IMR-90 (cell line): ENCODE results near the gene NPR2. TPM values are rescaled to one million over a fixed set of nuclear protein-coding genes. Genes with fewer than 3 reads are reported as not detected.

Experiments
- ATAC-seq: fragments of 200-7000 bp; cut with Tn5 transposase; 2 replicates; pipeline ENCODE4 v1.9.1; 2020; ENCODE audit warnings: low read depth, mild to moderate bottlenecking, moderate library complexity
- BruUV-seq: library from RNA; stranded (reverse); fragments of 400-500 nt; replicated peaks from 2 replicates; lab custom pipeline; 2021; lab: Mats Ljungman, UMichigan
- CTCF ChIA-PET: fragments of 300-600 bp; formaldehyde crosslinking; extraction: SDS; loops from one replicate; lab custom pipeline; 2021; ENCODE audit warnings: antibody characterized with exemption; lab: Yijun Ruan, JAX
- POLR2A ChIA-PET: fragments of 300-600 bp; sonication (Branson Sonifier 250); formaldehyde crosslinking; loops from one replicate; lab custom pipeline; 2022; ENCODE audit warnings: antibody characterized with exemption; ENCODE audit not compliant: unreplicated experiment; lab: Charles Lee
- DNase-seq: peaks from one replicate; pipeline ENCODE4 v3.0.0; 2013
- H2AFZ ChIP-seq: replicated peaks from 2 replicates; pipeline ENCODE3; 2013; ENCODE audit warnings: low read length, mild to moderate bottlenecking; ENCODE audit not compliant: poor library complexity
- H2AK5ac ChIP-seq: 2 replicates; pipeline ENCODE4 v1.6.1; 2013; ENCODE audit warnings: low read depth, low read length, inconsistent platforms
- H2AK9ac ChIP-seq: replicated peaks from 2 replicates; pipeline ENCODE3; 2013; ENCODE audit warnings: mild to moderate bottlenecking, low read depth, low read length, moderate library complexity; ENCODE audit not compliant: poor library complexity
- H2BK120ac ChIP-seq: 2 replicates; pipeline ENCODE4 v1.6.1; 2013; ENCODE audit warnings: low read depth, low read length, inconsistent platforms
- H2BK15ac ChIP-seq: 3 replicates; pipeline ENCODE4 v1.6.1; 2013; ENCODE audit warnings: low read depth, low read length, inconsistent platforms
- H2BK20ac ChIP-seq: 2 replicates; pipeline ENCODE4 v1.6.1; 2013; ENCODE audit warnings: low read depth, mild to moderate bottlenecking, inconsistent platforms, low read length, moderate library complexity
- H2BK5ac ChIP-seq: 2 replicates; pipeline ENCODE4 v1.6.1; 2013; ENCODE audit warnings: mild to moderate bottlenecking, low read depth, low read length, inconsistent platforms; ENCODE audit not compliant: poor library complexity, severe bottlenecking
- H3K14ac ChIP-seq: replicated peaks from 2 replicates; pipeline ENCODE4 v1.6.1; 2013; ENCODE audit warnings: low read depth, low read length, inconsistent platforms
- H3K18ac ChIP-seq: 2 replicates; pipeline ENCODE4 v1.6.1; 2013; ENCODE audit warnings: low read depth, low read length, control low read depth
- H3K23ac ChIP-seq: 2 replicates; pipeline ENCODE4 v1.6.1; 2013; ENCODE audit warnings: low read depth, low read length, inconsistent platforms
- H3K27ac ChIP-seq: 2 replicates; pipeline ENCODE4 v1.5.1; 2013; ENCODE audit warnings: mild to moderate bottlenecking, control low read depth, low read length; ENCODE audit not compliant: insufficient read depth
- H3K27me3 ChIP-seq: 2 replicates; pipeline ENCODE4 v1.6.1; 2013; ENCODE audit warnings: low read length; ENCODE audit not compliant: control insufficient read depth, insufficient read depth
- H3K36me3 ChIP-seq: 2 replicates; pipeline ENCODE4 v1.6.1; 2013; ENCODE audit warnings: low read length, mixed read lengths; ENCODE audit not compliant: control insufficient read depth, insufficient read depth
- H3K4ac ChIP-seq: 2 replicates; pipeline ENCODE4 v1.6.1; 2013; ENCODE audit warnings: low read depth, low read length, inconsistent platforms
- H3K4me1 ChIP-seq: 2 replicates; pipeline ENCODE4 v1.6.1; 2013; ENCODE audit warnings: low read length, mixed read lengths; ENCODE audit not compliant: control insufficient read depth, insufficient read depth
- H3K4me2 ChIP-seq: 2 replicates; pipeline ENCODE4 v1.6.1; 2013; ENCODE audit warnings: low read depth, mild to moderate bottlenecking, control low read depth, low read length, moderate library complexity
- H3K4me3 ChIP-seq: 2 replicates; pipeline ENCODE4 v1.5.1; 2013; ENCODE audit warnings: low read depth, mild to moderate bottlenecking, control low read depth, low read length, moderate library complexity; ENCODE audit not compliant: insufficient read depth
- H3K56ac ChIP-seq: 2 replicates; pipeline ENCODE4 v1.6.1; 2013; ENCODE audit warnings: low read length, inconsistent platforms; ENCODE audit not compliant: insufficient read depth; ENCODE audit errors: extremely low read depth
- H3K79me1 ChIP-seq, 2 experiments: 2 replicates each; pipeline ENCODE4 v1.6.1; 2013; ENCODE audit warnings: low read length in 2 of 2, inconsistent platforms in 1 of 2, low read depth in 1 of 2
- H3K9ac ChIP-seq: 2 replicates; pipeline ENCODE4 v1.6.1; 2013; ENCODE audit warnings: low read depth, low read length, control low read depth
- H3K9me1 ChIP-seq: 2 replicates; pipeline ENCODE4 v1.6.1; 2013; ENCODE audit warnings: low read length, inconsistent platforms; ENCODE audit not compliant: insufficient read depth
- H3K9me3 ChIP-seq: 2 replicates; pipeline ENCODE4 v1.6.1; 2013; ENCODE audit warnings: low read length; ENCODE audit not compliant: control insufficient read depth, insufficient read depth
- H4K20me1 ChIP-seq: 2 replicates; pipeline ENCODE4 v1.6.1; 2013; ENCODE audit warnings: low read length, inconsistent platforms; ENCODE audit not compliant: insufficient read depth
- H4K5ac ChIP-seq: 2 replicates; pipeline ENCODE4 v1.6.1; 2013; ENCODE audit warnings: mild to moderate bottlenecking, low read depth, low read length, control low read depth
- H4K8ac ChIP-seq, 2 experiments: 2 replicates each; pipeline ENCODE4 v1.6.1; 2013; ENCODE audit warnings: low read depth in 2 of 2, low read length in 2 of 2, control low read depth in 1 of 2, inconsistent platforms in 1 of 2
- H4K91ac ChIP-seq: 2 replicates; pipeline ENCODE4 v1.6.1; 2013; ENCODE audit warnings: low read depth, low read length, inconsistent platforms; ENCODE audit not compliant: insufficient read depth
- BHLHE40 ChIP-seq: fragments of 150-350 bp; IDR thresholded peaks from 2 replicates; pipeline ENCODE4 v1.6.1; 2016; ENCODE audit warnings: mild to moderate bottlenecking, low read depth, low read length
- CHD1 ChIP-seq: IDR thresholded peaks from 2 replicates; pipeline ENCODE4 v1.6.1; 2012; ENCODE audit warnings: low read depth, low read length, improper control_type of control experiment
- ELK1 ChIP-seq: fragments of 150-350 bp; IDR thresholded peaks from 2 replicates; pipeline ENCODE4 v1.6.1; 2016; ENCODE audit warnings: low read depth, mild to moderate bottlenecking, low read length, moderate library complexity, borderline replicate concordance
- FOS ChIP-seq: fragments of 150-350 bp; IDR thresholded peaks from 2 replicates; pipeline ENCODE4 v1.6.1; 2016; ENCODE audit warnings: low read depth, low read length
- MAFK ChIP-seq: IDR thresholded peaks from 2 replicates; pipeline ENCODE4 v1.6.1; 2012; ENCODE audit warnings: low read depth, low read length, improper control_type of control experiment
- MXI1 ChIP-seq: IDR thresholded peaks from 2 replicates; pipeline ENCODE4 v1.6.1; 2012; ENCODE audit warnings: low read depth, mild to moderate bottlenecking, low read length, moderate library complexity, borderline replicate concordance
- RAD21 ChIP-seq: IDR thresholded peaks from 2 replicates; pipeline ENCODE4 v1.6.1; 2012; ENCODE audit warnings: low read length, improper control_type of control experiment
- RCOR1 ChIP-seq: IDR thresholded peaks from 2 replicates; pipeline ENCODE4 v1.6.1; 2012; ENCODE audit warnings: mild to moderate bottlenecking, low read length, improper control_type of control experiment; ENCODE audit not compliant: insufficient replicate concordance
- USF2 ChIP-seq: fragments of 150-350 bp; IDR thresholded peaks from 2 replicates; pipeline ENCODE4 v1.6.1; 2017; ENCODE audit warnings: mild to moderate bottlenecking, antibody characterized with exemption, low read length, low read depth
- WGBS, 2 experiments: methylation state at CpG; one replicate each; pipeline versions ENCODE4 v1.1.5 to v1.1.7; 2013; ENCODE audit warnings: missing lambda C conversion rate in 2 of 2; ENCODE audit not compliant: insufficient read length in 1 of 2; ENCODE audit errors: extremely low coverage in 2 of 2; 5-methylcytosine and 5-hydroxymethylcytosine counted together
- dilution Hi-C: fragments of 300-500 bp; cut with HindIII; formaldehyde crosslinking; loops from one replicate; pipeline ENCODE4 v1.14.3; 2018; ENCODE audit warnings: low sequenced_read_pairs; ENCODE audit not compliant: unreplicated experiment
- in situ Hi-C: fragments of 300-500 bp; cut with MboI; formaldehyde crosslinking; loops from 3 replicates; pipeline ENCODE4 v1.14.3; 2019; ENCODE audit warnings: low sequenced_read_pairs, inconsistent platforms, mixed read lengths
- intact Hi-C: fragments of 100-400 bp; cut with micrococcal nuclease; formaldehyde crosslinking; loops from 2 replicates; pipeline ENCODE4 v1.10.0; 2022
- polyA plus RNA-seq, 3 experiments: library from polyadenylated mRNA; depleted of rRNA; stranded (reverse); fragments of >200 nt; gene quantifications; 2 replicates each; pipeline ENCODE4 v1.2.3, GENCODE V29; 2012; ENCODE audit warnings: low replicate concordance in 1 of 3
- total RNA-seq: library from RNA; depleted of rRNA; stranded (reverse); fragments of >200 nt; gene quantifications from 2 replicates; pipeline ENCODE4 v1.2.3, GENCODE V29; 2012

Gene NPR2
- total and polyA plus RNA-seq, 2 of the 4 experiments (the other 2 are of a cell fraction) = 5.2 to 35.7 TPM

GRCh38 chr9:35842020-35842745 lies 50.8 kb downstream of the NPR2 start:
- Histone ChIP-seq H3K9me3 (no peaks in the 10 kb centered on the region), H3K36me3 (peaks cover 7% of the 10 kb centered on the region), H4K5ac (no peak overlapping the region), H3K9ac (no peak overlapping the region), H3K4ac (peak overlapping the region; percentile 14; the same call in 1 of the 2 replicates), H2AFZ (no peak overlapping the region), H3K27ac (no peak overlapping the region), H2AK5ac (no peak overlapping the region), H3K14ac (no peak overlapping the region), H3K4me2 (no peak overlapping the region), H3K79me1 (peaks cover 4 to 6% of the 10 kb centered on the region in 2 experiments; a peak in 1 of 4 replicates), H3K4me3 (no peak overlapping the region), H4K91ac (no peak overlapping the region), H2BK120ac (no peak overlapping the region), H3K9me1 (peaks cover 21% of the 10 kb centered on the region), H3K18ac (no peak overlapping the region), H2BK20ac (no peak overlapping the region), H4K20me1 (peaks cover 9% of the 10 kb centered on the region; the same call in 1 of the 2 replicates), H4K8ac (no peak overlapping the region), H3K4me1 (peaks cover 17% of the 10 kb centered on the region), H2BK5ac (no peak overlapping the region), H2AK9ac (peak overlapping the region; percentile 25), H3K23ac (no peak overlapping the region), H2BK15ac (no peak overlapping the region), H3K27me3 (no peaks in the 10 kb centered on the region), H3K56ac (no peak overlapping the region)
- DNase-seq (no peak), ATAC-seq (no peak)
- ChIA-PET CTCF (no interaction called here), POLR2A (no interaction called here)
- intact Hi-C loops (no loop called here), in situ Hi-C loops (no loop called here), dilution Hi-C loops (no loop called here)
- WGBS, 2 experiments = no CpG with 5 or more reads among the region's 17 CpGs
- TF ChIP-seq USF2 (no peak), ELK1 (no peak), MXI1 (no peak), BHLHE40 (no peak), RAD21 (no peak), MAFK (no peak), CHD1 (no peak), RCOR1 (no peak), FOS (no peak)
- BruUV-seq = no TSS peak
